Measurements from ENCODE around the gene SLC10A7.

SLC10A7 gene

DNA sequence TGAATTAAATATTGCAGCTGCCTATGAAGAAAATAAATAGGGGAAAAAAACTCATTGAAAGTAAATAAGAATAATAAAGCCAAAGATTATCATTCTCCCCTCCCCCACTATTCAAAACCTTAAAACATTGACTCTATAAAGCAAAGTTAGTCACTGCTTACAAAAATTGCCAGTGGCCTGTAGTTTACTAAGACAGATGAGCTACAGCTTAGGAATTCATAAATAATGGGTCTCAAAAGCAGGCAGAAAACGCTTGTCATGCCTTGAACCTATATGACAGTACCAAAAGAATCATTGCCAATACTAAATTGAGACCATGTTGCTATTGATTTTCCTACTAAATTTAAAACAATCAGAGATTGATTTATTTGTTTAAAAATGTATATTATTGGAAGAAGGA is 78.9 kb downstream of the SLC10A7 start:
- in situ Hi-C loops (cut with HindIII; ENCODE audit: low sequenced_read_pairs) = no loop called here

DNA sequence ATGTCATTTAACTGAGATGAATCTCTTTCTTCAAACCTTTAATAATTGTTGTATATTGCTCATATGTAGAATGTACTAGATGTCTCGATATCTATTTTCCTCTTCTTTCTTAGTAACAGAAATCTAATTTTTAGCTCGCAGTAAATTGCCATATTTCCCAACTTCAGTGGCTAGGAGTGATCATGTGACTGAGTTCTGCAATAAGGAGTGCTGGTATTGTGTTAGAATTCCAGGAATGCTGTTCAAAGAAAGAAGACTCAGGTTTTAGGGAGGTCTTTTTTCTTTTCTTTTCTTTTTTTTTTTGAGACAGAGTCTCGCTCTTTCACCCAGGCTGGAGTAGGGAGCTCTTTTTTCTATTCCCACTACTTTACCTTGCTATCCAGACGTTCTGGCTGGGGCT is 81.7 kb downstream of the SLC10A7 start:
- in situ Hi-C loops (cut with HindIII; ENCODE audit: low sequenced_read_pairs) = no loop called here

DNA sequence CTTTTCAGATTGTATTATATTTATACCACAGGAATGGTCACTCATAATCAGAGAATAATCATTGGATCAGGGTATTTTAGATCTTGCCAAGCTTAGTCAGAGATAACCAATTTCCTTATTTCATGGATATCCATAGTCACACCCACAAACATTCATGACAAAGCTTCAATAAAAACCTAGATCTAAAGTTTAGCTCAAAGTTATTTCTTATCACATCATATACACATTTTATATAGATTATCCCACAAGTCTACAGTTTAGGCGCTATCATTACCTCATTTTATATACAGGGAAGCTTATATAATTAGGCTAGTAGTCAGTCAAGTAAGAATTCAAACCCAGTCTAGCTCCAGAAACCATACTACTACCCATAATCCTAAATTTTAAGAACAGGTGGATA is 82.3 kb downstream of the SLC10A7 start:
- in situ Hi-C loops (cut with HindIII; ENCODE audit: low sequenced_read_pairs) = no loop called here

DNA sequence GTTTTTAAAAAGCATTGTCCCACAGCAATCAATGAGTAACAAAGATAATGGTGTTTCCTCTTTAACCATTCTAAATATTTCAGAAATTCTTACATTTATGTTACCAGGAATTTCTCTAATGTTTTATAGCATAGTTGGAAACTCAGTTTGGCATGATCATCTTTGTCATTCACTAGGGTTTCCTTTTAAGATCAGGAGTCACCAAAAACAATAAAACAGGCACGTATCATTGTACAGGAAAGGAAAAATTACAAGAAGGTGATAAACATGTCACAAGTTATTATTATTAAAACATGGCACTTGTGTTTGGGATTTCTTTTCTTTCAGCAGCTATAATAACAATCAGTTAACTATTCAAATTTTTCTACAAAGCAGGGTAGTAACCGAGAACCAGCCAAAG is 84.0 kb downstream of the SLC10A7 start:
- in situ Hi-C loops (cut with HindIII; ENCODE audit: low sequenced_read_pairs) = no loop called here

DNA sequence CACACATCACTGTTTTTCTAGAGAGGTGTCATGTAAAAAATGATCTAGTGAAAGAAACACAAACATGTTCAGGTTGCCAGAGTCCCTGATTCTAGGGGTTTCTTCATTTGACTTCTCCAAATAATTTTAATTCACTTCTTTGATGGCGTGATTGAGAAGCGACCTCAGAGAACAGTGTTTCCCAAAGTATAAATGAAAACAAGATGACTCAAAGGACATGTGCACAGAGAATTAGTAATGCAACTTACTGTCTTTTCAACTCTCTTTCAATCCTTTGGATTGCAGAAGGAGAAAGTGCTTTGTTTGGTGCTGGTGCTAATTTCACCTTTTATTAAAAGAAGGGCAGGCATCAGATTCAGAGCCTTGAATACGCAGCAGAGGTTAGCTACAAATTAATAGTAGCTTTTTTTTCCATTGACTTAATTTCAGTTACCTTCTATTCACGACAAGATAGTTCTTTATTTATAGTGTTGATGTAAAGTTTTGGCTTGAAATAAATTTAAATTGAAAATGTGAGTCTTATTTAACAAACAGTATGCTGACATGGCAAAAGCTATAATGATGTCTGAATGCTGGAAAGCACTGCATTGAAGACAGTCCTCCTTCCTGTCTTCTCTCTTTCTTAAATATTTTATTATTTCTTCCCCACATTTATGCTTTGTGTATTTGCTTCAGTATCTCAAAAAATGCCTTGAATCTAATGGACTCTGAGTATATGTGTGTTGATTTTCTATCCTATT is 85.1 kb downstream of the SLC10A7 start:
- in situ Hi-C loops (cut with HindIII; ENCODE audit: low sequenced_read_pairs) = no loop called here

DNA sequence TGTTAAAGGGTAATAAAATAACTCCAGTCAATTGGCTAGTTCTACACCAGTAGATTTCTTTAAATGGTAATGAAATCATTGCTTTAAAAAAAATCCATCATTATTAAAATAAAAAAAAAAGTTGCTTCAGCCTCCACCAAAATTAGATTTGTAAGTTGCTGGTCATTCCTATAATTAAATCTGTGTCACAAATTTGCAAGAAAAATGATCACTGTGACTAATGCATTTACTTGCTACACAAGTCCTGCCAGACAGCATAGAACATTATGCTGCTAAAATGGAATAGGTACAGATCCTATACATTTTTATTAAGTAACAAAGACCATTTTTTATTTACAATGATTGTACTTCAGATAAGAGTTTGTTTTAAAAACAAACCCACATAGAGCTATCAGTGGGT is 85.8 kb downstream of the SLC10A7 start:
- in situ Hi-C loops (cut with HindIII; ENCODE audit: low sequenced_read_pairs) = no loop called here

DNA sequence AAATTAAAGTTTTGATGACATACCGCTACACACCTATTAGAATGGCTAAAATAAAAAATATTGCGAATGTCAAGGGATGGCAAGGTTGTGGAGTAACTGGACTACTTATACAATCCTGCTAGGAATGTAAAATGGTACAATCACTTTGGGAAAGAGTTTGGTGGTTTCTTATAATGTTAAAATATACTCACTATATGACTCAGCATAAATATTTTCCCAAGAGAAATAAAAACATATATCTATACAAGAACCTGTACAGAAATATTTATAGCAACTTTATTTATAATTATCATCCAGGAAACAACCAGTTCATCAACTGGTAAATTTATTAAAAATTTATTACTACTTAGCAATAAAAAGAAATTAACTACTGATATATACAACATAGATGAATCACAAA is 89.7 kb downstream of the SLC10A7 start:
- in situ Hi-C loops (cut with HindIII; ENCODE audit: low sequenced_read_pairs) = no loop called here

DNA sequence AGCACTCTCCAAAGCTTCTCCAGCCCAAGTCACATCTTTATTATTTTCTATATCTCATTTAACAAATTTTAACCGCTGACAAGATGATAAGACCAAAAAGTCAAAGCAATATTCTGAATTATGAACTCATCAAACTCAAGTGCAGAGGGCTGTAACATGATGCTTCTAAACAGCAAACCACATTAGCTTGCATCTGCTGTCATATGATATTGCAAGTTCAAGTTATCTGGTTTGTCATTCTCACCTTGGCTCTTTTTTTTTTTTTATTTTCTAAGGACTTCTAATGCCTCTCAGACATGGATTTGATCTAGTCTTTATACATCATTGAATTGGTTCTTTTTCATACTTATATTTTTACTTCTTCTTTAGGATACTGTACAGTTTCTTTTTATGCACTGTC is 93.4 kb downstream of the SLC10A7 start:
- in situ Hi-C loops (cut with HindIII; ENCODE audit: low sequenced_read_pairs) = no loop called here

DNA sequence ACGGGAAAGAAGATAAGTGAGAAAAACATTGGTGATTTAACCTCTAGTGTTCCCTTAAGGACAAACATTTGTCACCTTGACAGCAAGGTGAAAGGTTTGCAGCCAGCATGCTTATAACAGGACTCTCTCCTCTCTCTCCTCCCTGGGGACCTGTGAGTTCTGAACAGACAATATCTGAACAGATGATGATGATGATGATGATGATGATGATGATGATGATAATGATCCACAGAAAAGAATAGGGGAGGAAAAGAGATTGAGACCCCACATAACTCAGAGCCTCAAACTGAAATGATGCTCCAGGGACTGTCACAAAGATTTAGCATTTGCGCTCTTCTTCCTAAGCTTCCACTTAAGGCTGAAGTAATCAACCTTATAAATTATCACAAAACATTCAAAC is 103.9 kb downstream of the SLC10A7 start:
- in situ Hi-C loops (cut with HindIII; ENCODE audit: low sequenced_read_pairs) = no loop called here

DNA sequence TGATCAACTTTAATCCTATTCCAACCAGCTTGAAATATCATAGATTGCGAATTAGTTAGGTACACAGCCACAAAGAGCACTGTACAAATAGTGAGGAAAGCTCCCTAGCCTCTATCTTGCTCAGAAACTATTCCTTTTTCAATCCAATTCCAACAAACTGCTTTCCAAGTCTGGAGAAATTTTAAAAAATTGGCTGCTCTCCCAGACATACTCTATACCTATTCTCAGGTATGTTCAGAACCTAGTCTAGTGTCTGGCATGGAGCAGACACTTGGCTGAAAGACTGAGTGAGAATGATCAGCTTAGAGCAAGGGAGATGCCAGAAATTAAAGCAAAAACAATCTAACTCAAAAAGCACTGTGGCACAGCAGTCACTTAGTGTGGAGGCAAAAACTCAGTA is 105.9 kb downstream of the SLC10A7 start:
- in situ Hi-C loops (cut with HindIII; ENCODE audit: low sequenced_read_pairs) = no loop called here

DNA sequence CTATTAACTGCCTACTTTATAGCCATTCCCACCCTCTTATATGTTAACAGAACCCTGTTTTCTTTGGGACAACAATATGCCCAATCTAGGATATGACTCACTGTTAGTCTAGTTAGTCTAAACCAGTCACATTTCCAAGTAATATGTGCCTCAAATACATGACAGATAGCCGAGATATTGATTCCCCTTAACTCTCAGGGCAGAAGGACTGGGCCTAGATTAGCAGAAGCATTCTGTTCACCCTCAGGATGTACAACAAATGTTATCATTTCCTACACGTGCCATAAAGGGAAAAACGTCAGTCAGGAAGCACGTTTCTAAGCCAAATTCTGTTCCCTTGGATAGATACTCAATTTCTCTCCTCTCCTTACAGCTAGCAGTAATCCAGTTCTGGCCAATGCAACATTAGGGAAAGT is 114.1 kb downstream of the SLC10A7 start:
- in situ Hi-C loops (cut with HindIII; ENCODE audit: low sequenced_read_pairs) = no loop called here

DNA sequence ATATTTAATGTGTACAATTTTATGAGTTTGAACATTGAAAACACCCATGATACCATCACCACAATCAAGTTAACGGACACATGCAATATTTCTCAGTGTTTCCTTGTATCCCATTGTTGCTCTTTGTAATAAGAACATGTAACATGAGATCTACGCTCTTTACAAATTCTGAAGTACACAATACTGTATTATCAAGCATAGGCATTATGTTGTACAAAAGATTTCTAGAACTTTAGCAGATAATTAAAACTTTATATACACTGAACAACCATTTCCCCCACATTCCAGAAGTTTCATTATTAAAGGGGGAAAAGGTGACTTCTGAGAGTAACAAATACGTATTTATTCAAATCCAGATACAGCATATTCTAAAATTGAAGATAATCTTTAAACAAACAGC is 114.5 kb downstream of the SLC10A7 start:
- in situ Hi-C loops (cut with HindIII; ENCODE audit: low sequenced_read_pairs) = no loop called here

DNA sequence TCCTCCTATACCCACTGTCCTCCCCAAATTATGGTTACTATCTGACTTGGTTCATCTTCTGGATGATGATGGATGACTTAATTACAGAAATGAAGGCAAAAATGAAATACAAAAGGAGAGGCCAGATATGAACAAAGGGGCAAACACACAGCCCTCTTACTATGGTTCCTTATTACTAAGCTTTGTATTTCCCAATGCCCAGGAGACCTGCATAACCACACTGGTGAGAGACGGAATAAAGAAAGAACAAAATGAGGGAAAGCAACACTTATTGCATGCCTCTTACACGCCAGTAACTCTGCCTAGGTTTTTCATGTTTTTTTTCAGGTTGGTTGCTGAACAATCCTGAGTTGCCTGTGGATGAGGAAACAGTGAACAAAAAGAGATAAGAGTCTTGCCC is 120.5 kb downstream of the SLC10A7 start:
- in situ Hi-C loops (cut with HindIII; ENCODE audit: low sequenced_read_pairs) = no loop called here

DNA sequence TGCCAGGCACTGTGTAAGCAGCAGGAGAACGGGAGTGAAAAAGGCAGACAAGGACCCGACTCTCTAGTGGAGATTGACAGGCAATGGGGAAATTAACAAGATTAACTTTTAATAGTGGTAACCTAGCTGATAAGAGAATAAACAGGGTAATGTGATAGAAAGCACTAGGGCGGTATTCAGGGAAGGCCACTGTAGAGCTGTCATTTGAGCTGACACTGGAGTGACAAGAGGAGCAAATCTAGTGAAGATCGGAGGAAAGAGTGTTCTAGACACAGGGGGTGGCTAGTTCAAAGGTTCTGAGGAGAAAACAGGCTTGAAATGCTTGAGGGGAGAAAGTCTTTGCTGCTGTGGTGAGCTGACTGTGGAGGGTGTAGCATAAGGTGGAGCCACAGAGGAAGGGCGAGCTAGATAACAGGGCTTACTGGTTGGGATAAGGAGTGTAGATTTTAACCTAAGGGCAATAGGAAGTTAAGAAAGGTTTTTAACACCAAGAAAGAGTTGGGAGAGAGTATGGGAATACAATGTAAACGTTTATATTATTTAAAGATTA is 122.8 kb downstream of the SLC10A7 start:
- in situ Hi-C loops (cut with HindIII; ENCODE audit: low sequenced_read_pairs) = no loop called here

DNA sequence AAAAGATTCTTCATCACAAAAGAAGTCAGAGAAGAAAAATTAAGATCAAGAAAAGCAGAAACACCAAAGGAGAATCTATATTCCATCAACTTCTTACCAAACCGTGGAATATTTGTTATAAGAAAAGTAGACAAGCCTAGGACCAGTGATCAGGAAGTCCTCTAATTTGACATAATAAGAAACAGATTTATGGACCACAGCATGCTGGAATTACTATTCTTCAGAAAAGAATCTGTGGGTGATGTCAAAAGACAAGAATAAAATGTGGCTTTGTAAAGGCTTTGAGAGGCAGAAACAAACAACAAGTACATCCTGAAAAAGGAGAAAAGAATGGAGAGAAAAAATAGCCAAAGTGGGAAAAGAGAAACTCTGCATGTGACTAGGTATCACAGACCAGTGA is 123.3 kb downstream of the SLC10A7 start:
- in situ Hi-C loops (cut with HindIII; ENCODE audit: low sequenced_read_pairs) = no loop called here

DNA sequence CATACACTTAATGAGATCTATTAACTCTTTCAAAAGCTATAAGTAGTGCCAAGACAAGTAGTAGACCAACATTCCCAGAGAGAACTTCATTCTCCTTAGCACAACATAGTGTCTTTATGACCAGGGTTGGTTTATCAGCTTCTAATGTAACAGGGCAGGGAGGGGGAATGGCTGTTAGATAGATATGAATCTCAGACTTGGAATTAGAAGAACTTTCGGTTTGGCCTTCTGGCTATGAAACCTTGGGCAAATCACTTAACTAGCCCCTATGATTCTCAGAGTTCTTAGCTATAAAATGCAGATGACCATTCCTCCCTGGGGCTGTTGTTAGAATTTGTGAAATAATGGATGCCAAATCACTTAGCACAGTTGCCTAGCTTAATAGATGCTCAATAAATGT is 132.2 kb downstream of the SLC10A7 start:
- in situ Hi-C loops (cut with HindIII; ENCODE audit: low sequenced_read_pairs) = no loop called here

DNA sequence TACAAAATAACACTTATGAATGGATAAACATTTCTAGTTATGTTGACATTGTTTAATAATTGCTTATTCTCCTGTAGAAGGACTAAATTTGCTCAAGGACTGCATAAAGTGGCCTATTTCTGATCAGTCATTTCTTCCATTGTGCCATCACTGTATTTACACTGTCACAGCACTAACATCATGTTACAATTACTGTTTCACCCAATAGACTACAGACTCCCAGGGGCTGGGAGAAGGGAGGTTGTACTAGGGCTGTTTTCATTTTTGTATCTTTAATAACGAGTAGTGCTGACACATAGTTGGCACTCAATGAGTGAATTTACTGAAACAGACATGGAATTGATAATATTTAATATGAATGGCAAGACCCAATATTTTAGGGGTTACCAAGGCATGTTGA is 139.5 kb downstream of the SLC10A7 start:
- in situ Hi-C loops (cut with HindIII; ENCODE audit: low sequenced_read_pairs) = no loop called here

DNA sequence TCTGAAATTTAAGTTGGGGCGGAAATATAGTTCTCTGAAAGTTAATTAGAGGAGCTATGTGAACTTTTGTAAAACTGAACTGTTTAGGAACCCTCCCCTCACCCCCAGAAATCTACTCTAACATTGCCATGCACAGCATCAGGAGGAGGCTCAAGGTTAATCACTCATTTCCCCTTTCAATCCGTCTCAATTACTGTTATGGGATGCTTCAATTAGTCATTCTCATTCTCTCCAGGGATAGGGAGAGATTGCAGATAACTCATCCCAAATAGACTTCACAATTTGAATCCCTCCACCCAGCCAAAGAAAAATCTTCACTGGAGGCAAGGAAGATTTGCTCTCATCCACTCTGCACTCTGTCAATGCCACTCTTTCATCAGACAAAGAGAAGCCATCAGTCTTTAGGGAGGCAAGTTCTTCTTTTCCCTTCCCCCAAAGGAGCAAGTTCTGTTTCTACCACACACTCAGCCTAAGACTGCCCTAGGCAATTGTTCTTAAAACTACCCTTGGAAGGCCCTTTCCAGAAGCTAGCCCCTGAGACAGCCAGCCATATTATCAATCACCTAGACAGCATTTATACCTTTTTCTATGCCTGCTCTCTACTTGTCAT is 140.4 kb downstream of the SLC10A7 start:
- in situ Hi-C loops (cut with HindIII; ENCODE audit: low sequenced_read_pairs) = no loop called here

DNA sequence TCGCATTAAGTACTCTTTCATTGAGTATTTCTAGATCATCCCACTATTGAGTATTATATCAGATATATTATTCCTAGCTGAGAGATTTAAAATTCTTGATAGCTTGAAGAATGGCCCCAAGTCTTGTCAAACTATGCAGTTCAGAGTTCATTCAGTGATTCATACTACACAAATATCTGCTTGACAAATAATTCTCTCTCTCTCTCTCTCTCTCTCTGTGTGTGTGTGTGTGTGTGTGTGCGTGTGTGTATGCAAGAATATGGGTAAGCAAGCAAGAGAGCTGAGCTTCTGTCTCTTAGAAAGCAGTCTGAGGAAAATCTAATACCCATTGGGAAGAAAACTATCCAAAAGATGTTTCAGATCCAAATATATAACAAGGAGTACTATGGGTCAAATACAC is 142.0 kb downstream of the SLC10A7 start:
- in situ Hi-C loops (cut with HindIII; ENCODE audit: low sequenced_read_pairs) = no loop called here

DNA sequence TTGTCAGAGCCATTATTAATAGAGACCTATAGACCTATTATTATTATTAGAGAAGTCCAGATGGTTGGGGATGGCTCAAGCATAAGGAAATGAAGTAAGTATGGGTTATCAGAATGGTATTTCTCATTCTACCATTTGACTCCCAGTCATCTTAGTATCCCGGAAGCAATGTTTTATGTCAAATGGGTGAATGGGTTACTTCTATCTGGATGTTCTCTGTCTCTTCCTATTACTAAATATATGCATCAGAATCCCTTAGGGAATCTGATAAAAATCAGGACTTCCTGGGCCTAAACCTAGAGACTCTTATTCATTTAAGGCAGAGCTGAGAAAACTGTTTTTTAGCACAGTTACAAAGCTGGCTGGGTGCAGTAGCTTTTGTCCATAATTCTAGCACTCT is 149.9 kb downstream of the SLC10A7 start:
- in situ Hi-C loops (cut with HindIII; ENCODE audit: low sequenced_read_pairs) = no loop called here

DNA sequence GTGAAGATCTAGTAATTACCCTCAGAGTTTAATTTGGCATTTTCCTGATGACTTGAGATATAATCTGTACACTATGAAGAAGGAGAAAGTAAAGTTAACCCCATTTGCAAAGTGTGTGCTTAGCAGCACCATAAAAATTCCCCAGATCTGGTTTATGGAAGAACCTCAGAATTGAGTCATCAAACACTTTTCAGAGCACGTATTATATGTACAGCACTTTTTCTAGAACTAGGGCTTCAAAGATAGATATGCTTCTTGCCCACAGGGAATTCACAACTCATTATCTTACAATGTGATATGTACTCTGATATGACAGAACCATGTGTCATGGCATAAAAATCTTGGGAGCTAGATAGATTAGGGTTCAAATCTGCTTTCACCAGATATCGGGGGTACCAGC is 150.9 kb downstream of the SLC10A7 start:
- in situ Hi-C loops (cut with HindIII; ENCODE audit: low sequenced_read_pairs) = no loop called here

DNA sequence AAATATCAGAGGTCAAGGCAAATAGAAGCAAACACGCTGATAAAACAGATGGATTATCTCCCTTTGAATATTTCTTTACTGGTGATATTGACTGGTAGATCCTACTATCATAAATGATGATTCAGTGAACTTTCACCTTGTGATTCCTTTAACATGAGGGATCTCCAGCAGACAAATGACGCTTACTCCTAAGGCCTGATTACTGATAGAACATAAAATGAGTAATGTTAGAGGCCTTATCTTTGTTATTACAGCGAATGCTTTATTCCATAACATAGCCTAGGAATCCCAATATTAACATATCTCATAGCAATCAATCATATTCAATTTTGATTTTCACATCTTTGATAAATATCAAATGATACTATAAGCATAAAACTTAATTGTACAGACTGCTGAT is 152.3 kb downstream of the SLC10A7 start:
- in situ Hi-C loops (cut with HindIII; ENCODE audit: low sequenced_read_pairs) = no loop called here

DNA sequence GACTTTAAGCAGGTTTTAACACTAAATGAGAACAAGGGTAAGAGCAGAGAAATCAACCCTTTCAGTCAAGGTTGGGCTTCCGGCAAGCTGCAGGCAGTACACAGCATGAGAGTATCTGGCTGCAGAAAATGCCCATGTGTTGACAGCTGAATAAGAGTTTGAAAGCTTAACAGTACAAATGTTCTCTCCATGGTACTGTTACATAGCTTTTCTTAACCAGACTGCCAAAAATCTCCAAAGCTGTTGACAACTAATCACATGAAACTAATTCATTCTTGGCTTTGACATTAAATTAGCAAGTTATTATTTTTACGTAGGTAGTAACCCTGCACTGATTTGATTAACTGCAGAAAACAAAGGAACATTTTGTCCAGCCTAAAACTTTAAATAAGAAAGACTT is 153.5 kb downstream of the SLC10A7 start:
- in situ Hi-C loops (cut with HindIII; ENCODE audit: low sequenced_read_pairs) = no loop called here

Measured in DLD1 (cell line).